ENCODE results near the gene POLE3.
A peak's percentile ranks its signal among the peaks of the same experiment; 100 is the strongest.
"Not testable (repeated sequence)": the region's sequence is repeated elsewhere in the genome, so short reads cannot be mapped to it uniquely, and the experiment has no call there.

The POLE3 gene

DNA sequence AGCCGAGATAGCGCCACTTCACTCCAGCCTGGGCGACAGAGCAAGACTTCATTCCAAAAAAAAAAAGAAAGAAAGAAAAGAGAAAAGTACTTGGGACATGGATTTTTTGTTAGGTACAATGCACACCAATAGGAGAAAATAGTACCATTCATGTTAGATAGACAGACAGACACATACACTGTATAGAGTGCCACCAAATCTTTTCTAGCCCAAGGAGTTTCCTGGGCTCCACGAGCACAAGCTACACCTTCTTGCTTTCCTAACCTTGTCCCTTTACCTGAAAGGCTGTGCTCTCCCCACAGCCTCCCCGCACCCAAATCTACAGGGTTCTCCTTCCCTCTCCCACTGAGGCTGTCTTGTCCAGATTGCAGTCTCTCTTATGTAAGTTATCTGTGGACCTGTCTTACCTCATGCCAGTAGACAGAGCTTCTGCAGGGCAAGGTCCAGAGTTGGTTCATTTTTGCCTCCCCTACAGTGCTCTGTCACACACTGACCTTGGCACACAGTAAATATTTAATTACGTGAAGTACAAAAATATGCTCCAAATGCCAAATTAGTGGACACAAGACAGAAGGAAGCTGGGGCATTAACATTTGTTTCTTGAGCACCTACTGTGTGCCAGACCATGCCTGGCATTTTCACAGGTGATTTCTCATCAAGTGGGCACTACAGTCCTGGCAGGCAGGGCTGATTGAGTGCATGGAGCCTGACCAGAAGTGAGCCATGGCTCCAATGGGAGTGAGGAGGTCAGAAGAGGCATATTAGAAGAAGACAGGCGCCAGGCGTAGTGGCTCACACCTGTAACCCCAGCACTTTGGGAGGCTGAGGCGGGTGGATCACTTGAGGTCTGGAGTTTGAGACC lies 15.2 kb downstream of the POLE3 start:
- Mint-ChIP-seq H3K4me1 (peaks cover 17% of the 10 kb centered on the region), H3K36me3 (peaks cover 15% of the 10 kb centered on the region), H3K9me3 (no peaks in the 10 kb centered on the region), H3K27ac (no peak overlapping the region), H3K27me3 (no peaks in the 10 kb centered on the region), H3K4me3 (no peak overlapping the region)
- no peak for ATAC-seq (ENCODE audit: low read depth)
- DNase-seq (ENCODE audit: low spot score in 2 of 2) = no peak

GRCh38 chr9:113393281-113393680 lies 17.2 kb downstream of the POLE3 start:
- DNase-seq (ENCODE audit: low spot score in 2 of 2) (no peak), ATAC-seq (ENCODE audit: low read depth) (no peak)
- Mint-ChIP-seq H3K36me3 (peaks cover 25% of the 10 kb centered on the region), H3K9me3 (no peaks in the 10 kb centered on the region), H3K27ac (no peak overlapping the region), H3K4me3 (no peak overlapping the region), H3K27me3 (no peaks in the 10 kb centered on the region), H3K4me1 (peaks cover 7% of the 10 kb centered on the region)

DNA sequence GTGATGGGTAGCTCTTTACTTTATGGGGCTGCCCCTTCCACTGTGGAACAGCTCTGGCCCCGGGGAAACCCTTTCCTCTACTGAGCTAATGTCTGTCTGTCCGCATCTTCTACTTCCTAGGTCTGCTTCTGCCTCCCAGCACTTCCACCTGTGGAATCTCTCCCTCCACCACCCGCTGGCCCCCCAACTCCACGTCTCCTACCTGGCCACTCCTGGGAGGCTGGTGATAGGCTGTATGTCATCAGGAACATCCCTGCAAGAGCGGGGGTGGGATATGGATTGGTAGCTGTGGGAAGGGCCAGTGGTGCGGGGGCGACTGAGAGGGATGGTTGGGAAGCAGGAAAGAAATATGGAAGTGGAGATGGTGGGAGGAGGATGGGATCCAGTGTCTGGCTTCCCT lies 18.6 kb downstream of the POLE3 start:
- DNase-seq (ENCODE audit: low spot score in 2 of 2) = no peak
- Mint-ChIP-seq H3K36me3 (peaks cover 38% of the 10 kb centered on the region), H3K27me3 (no peaks in the 10 kb centered on the region), H3K4me3 (no peak overlapping the region), H3K27ac (no peak overlapping the region), H3K9me3 (no peaks in the 10 kb centered on the region), H3K4me1 (peaks cover 5% of the 10 kb centered on the region)
- ATAC-seq (ENCODE audit: low read depth) = no peak

GRCh38 chr9:113390192-113390960 lies 20.1 kb downstream of the POLE3 start:
- DNase-seq (ENCODE audit: low spot score in 2 of 2) (no peak), ATAC-seq (ENCODE audit: low read depth) (no peak)
- H3K27ac Mint-ChIP-seq = no peak overlapping the region
- no peaks in the 10 kb centered on the region for H3K9me3 Mint-ChIP-seq
- H3K36me3 Mint-ChIP-seq = peaks cover 38% of the 10 kb centered on the region
- no peak overlapping the region for H3K4me3 Mint-ChIP-seq
- H3K4me1 Mint-ChIP-seq = no peaks in the 10 kb centered on the region
- H3K27me3 Mint-ChIP-seq = no peaks in the 10 kb centered on the region

- DNase-seq (ENCODE audit: low spot score in 2 of 2) (no peak), ATAC-seq (ENCODE audit: low read depth) (no peak)
- H3K27me3 Mint-ChIP-seq = no peaks in the 10 kb centered on the region
- no peak overlapping the region for H3K4me3 Mint-ChIP-seq
- H3K4me1 Mint-ChIP-seq = no peaks in the 10 kb centered on the region
- H3K9me3 Mint-ChIP-seq = no peaks in the 10 kb centered on the region
- H3K36me3 Mint-ChIP-seq = peaks cover 38% of the 10 kb centered on the region
- no peak overlapping the region for H3K27ac Mint-ChIP-seq
Observed at GRCh38 chr9:113389451-113389850, 21.0 kb downstream of the POLE3 start.

DNA sequence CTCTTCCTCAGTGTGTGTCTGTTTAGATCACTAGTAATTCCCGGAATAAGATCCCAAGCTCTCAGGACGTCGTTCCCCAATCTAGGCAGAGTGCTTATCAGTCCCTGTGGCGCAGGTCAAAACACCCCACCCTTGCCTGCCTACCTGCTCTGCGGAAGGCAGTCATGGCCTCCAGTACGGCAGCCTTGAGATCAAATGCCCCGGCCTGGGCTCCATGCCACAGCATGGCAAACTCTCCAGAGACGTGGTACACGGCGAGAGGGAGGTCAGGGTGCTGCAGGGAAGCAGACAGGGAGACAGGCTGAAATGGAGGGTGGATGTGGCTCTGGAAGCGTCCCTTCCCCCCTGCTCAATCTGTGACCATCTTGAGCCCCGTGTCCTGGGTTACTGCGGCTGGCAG lies 21.6 kb downstream of the POLE3 start:
- H3K27ac Mint-ChIP-seq = no peak overlapping the region
- no peaks in the 10 kb centered on the region for H3K9me3 Mint-ChIP-seq
- no peaks in the 10 kb centered on the region for H3K27me3 Mint-ChIP-seq
- no peaks in the 10 kb centered on the region for H3K4me1 Mint-ChIP-seq
- H3K36me3 Mint-ChIP-seq = peaks cover 38% of the 10 kb centered on the region
- no peak overlapping the region for H3K4me3 Mint-ChIP-seq
- no peak for ATAC-seq (ENCODE audit: low read depth)
- DNase-seq (ENCODE audit: low spot score in 2 of 2) = no peak

DNA sequence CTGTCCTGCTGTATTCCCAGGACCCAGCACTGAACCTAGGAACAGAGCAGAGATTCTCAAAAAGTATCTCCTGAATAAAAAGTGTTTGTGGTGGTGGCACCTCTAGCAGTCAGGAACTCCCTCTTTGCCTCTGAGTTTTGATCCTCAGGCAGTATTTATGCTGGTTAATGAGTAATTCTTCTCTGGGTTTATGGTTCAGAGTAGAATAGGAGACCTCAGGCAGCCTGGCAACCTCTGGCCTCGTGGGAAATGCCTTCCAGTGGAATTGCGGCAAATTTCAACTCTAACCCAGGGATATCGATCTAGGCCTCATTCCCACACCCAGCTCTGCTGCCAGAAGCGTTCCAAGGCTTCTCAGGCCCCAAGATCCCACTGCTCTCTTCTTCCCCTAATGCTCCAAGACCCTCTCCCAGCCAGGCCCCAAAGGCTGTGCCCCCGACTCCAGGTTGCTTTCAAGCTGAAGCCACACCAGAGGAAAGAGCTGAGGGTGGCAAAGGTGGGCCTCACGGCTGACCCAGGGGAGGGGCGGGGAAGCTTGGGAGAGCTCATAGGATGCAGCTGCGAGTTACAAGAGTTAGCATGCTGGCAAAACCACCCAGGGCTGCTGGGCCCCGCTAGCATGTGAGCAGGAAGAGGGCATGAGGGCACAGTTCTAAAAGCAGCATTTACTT lies 22.8 kb downstream of the POLE3 start:
- ATAC-seq (ENCODE audit: low read depth) = no peak
- H3K27ac Mint-ChIP-seq = no peak overlapping the region

GRCh38 chr9:113386571-113387393 lies 23.7 kb downstream of the POLE3 start:
- ATAC-seq (ENCODE audit: low read depth) (no peak), DNase-seq (ENCODE audit: low spot score in 2 of 2) (no peak)
- Mint-ChIP-seq H3K4me3 (no peak overlapping the region), H3K4me1 (no peaks in the 10 kb centered on the region), H3K27ac (no peak overlapping the region), H3K36me3 (peaks cover 34% of the 10 kb centered on the region), H3K27me3 (no peaks in the 10 kb centered on the region), H3K9me3 (no peaks in the 10 kb centered on the region)

More for the DNA sequence above, 22.8 kb downstream of the POLE3 start:
- DNase-seq (ENCODE audit: low spot score in 2 of 2) = no peak
- Mint-ChIP-seq H3K9me3 (no peaks in the 10 kb centered on the region), H3K36me3 (peaks cover 38% of the 10 kb centered on the region), H3K4me3 (no peak overlapping the region), H3K4me1 (no peaks in the 10 kb centered on the region), H3K27me3 (no peaks in the 10 kb centered on the region)

DNA sequence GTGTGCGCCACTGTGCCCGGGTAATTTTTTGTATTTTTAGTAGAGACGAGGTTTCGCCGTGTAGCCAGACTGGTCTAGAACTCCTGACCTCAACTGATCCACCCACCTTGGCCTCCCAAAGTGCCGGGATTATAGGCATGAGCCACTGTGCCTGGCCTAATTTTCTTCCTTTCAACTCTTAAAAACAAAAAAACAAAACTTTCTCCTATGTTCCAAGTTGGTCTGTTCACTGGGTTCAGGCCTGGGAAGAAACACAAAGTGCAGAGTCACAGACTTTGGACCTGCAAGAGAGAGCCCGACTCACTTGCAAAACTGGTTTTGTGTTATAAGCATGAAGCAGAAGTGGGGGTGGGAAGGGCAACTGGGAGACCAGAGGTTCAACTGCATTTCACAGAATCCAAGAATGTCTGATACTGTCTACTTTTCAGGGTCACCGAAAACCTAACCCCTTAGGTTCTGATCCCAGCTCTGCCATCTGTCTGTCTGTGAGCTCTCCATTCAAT lies 28.5 kb downstream of the POLE3 start:
- Mint-ChIP-seq H3K4me1 (peaks cover 11% of the 10 kb centered on the region), H3K9me3 (no peaks in the 10 kb centered on the region), H3K36me3 (peaks cover 7% of the 10 kb centered on the region), H3K4me3 (no peak overlapping the region), H3K27ac (no peak overlapping the region), H3K27me3 (no peaks in the 10 kb centered on the region)
- ATAC-seq (ENCODE audit: low read depth) = no peak
- no peak for DNase-seq (ENCODE audit: low spot score in 2 of 2)

DNA sequence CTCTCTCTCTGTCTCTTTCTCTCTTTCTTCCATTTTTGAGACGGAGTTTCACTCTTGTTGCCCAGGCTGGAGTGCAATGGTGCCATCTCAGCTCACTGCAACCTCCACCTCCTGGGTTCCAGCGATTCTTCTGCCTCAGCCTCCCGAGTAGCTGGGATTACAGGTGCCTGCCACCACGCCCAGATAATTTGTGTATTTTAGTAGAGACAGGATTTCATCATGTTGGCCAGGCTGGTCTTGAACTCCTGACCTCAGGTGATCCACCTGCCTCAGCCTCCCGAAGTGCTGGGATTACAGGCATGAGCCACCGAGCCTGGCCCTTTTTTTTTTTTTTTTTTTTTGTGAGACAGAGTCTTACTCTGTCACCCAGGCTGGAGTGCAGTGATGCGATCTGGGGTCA lies 29.0 kb downstream of the POLE3 start:
- not testable (repeated sequence) for H3K9me3 Mint-ChIP-seq; H3K27me3 Mint-ChIP-seq; ATAC-seq (ENCODE audit: low read depth); H3K36me3 Mint-ChIP-seq; DNase-seq (ENCODE audit: low spot score in 2 of 2)
- H3K4me1 Mint-ChIP-seq = peaks cover 12% of the 10 kb centered on the region
- peak overlapping the region; percentile 68 for H3K27ac Mint-ChIP-seq
- peak overlapping the region; percentile 64 for H3K4me3 Mint-ChIP-seq

DNA sequence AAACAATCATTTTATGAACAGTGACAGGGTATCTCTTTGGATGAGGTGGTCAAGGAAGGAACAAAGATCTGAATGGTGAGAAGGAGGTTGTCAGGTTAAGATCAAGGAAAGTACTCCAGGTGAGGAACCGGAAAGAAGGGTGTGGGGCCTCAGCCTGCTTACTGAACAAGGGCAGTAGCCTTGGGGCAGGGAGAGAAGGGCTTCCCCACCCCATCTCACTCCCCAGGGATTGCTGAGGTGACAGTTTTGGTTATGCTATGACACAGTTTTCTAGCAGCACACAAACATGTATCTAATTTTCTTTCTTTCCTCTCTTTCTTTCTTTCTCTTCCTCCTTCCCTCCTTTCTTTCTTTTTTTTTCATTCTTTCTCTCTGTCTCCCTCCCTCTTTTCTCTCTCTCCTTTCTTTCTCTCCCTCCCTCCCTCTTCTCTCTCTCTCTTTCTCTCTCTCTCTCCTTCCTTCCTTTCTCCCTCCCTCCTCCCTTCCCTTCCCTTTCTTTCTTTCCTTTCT lies 29.6 kb downstream of the POLE3 start:
- Mint-ChIP-seq H3K4me3 (peak overlapping the region; percentile 28), H3K36me3 (no peaks in the 10 kb centered on the region), H3K27ac (peak overlapping the region; percentile 68), H3K9me3 (no peaks in the 10 kb centered on the region), H3K4me1 (peaks cover 12% of the 10 kb centered on the region), H3K27me3 (no peaks in the 10 kb centered on the region)
- ATAC-seq (ENCODE audit: low read depth) = peak; percentile 50
- peak; percentile 28 to 46 for DNase-seq (ENCODE audit: low spot score in 2 of 2)

DNA sequence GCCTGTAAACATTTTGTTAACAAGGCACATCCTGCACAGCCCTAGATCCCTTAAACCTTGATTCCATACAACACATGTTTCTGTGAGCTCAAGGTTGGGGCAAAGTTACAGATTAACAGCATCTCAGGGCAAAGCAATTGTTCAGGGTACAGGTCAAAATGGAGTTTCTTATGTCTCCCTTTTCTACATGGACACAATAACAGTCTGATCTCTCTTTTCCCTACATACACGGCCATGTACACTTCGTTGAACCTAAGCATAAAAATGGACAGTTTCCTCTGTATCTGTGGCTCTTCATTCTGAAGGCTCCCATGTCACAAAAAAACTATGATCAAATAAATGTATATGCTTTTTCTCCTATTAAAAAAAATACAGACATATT lies 30.7 kb downstream of the POLE3 start:
- H3K4me1 Mint-ChIP-seq = peaks cover 20% of the 10 kb centered on the region
- peak overlapping the region; percentile 68 for H3K27ac Mint-ChIP-seq
- DNase-seq (ENCODE audit: low spot score in 2 of 2); H3K4me3 Mint-ChIP-seq; H3K9me3 Mint-ChIP-seq; ATAC-seq (ENCODE audit: low read depth); H3K36me3 Mint-ChIP-seq; H3K27me3 Mint-ChIP-seq: not testable (repeated sequence)

DNA sequence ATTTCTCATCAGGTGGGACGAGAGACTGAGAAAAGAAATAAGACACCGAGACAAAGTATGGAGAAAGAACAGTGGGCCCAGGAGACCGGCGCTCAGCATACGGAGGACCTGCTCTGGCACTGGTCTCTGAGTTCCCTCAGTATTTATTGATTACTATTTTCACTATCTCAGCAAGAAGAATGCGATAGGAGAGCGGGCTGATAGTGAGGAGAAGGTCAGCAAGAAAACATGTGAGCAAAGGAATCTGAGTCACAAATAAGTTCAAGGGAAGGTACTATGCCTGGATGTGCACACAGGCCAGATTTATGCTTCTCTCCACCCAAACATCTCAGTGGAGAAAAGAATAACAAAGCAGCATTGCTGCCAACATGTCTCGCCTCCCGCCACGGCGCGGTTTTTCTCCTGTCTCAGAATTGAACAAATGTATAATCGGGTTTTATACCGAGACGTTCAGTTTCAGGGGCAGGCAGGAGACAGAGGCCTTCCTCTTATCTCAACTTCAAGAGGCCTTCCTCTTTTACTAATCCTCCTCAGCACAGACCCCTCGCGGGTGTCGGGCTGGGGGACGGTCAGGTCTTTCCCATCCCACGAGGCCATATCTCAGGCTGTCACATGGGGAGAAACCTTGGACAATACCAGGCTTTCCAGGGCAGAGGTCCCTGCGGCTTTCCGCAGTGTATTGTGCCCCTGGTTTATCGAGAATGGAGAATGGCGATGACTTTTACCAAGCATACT lies 31.2 kb downstream of the POLE3 start:
- ATAC-seq (ENCODE audit: low read depth) = not testable (repeated sequence)

More for the DNA sequence above, 31.2 kb downstream of the POLE3 start:
- not testable (repeated sequence) for H3K9me3 Mint-ChIP-seq; H3K36me3 Mint-ChIP-seq; DNase-seq (ENCODE audit: low spot score in 2 of 2); H3K27me3 Mint-ChIP-seq; H3K4me3 Mint-ChIP-seq
- Mint-ChIP-seq H3K4me1 (peaks cover 20% of the 10 kb centered on the region), H3K27ac (peak overlapping the region; percentile 39)
